Activated CD4-positive, alpha-beta T cell treated with anti-CD3 and anti-CD28 coated beads, Interleukin-10, Interleukin-2, amounts not matched to agents 100 ng/mL and 50 ng/mL, durations not matched to agents 16 hours and 8 hours (primary cell): ENCODE data around the gene OR2T10.
"Not testable (repeated sequence)": the region's sequence is repeated elsewhere in the genome, so short reads cannot be mapped to it uniquely, and the experiment has no call there.

Experiments
- DNase-seq: peaks from one replicate; pipeline ENCODE4 v3.0.0-alpha.2; 2020

Gene OR2T10

GRCh38 chr1:248597589-248597988 lies at the start of gene OR2T10:
OR2T10 (minus strand) TSS chr1:248597700; CDS start chr1:248593768, 3,932 bp downstream.
- no peak for DNase-seq

GRCh38 chr1:248645178-248645577 lies 47.7 kb upstream of the OR2T10 start, which contains the start of gene OR2T35:
OR2T35 (minus strand) TSS chr1:248645278; CDS start chr1:248639258, 6,020 bp downstream.
- not testable (repeated sequence) for DNase-seq

GRCh38 chr1:248642971-248643651 lies 45.6 kb upstream of the OR2T10 start:
- DNase-seq: not testable (repeated sequence)

GRCh38 chr1:248641583-248641982 lies 44.1 kb upstream of the OR2T10 start:
- not testable (repeated sequence) for DNase-seq

GRCh38 chr1:248640906-248641305 lies 43.4 kb upstream of the OR2T10 start:
- not testable (repeated sequence) for DNase-seq

- not testable (repeated sequence) for DNase-seq
Observed at GRCh38 chr1:248639652-248640051, 42.2 kb upstream of the OR2T10 start.

- DNase-seq: not testable (repeated sequence)
Observed at GRCh38 chr1:248636612-248637011, 39.1 kb upstream of the OR2T10 start.

GRCh38 chr1:248634991-248635390 lies 37.5 kb upstream of the OR2T10 start, which contains the start of gene OR2T11:
OR2T11 (minus strand) TSS chr1:248635091; CDS start chr1:248627128, 7,963 bp downstream.
- not testable (repeated sequence) for DNase-seq

- peak; percentile 4 for DNase-seq
Observed at GRCh38 chr1:248631354-248632008, 34.0 kb upstream of the OR2T10 start.

GRCh38 chr1:248630551-248630950 lies 33.1 kb upstream of the OR2T10 start:
- DNase-seq: no peak

GRCh38 chr1:248627971-248628844 lies 30.7 kb upstream of the OR2T10 start:
- no peak for DNase-seq

GRCh38 chr1:248625971-248626370 lies 28.5 kb upstream of the OR2T10 start:
- no peak for DNase-seq

GRCh38 chr1:248625166-248625565 lies 27.7 kb upstream of the OR2T10 start:
- DNase-seq: no peak

- DNase-seq: peak; percentile 43
Observed at GRCh38 chr1:248622570-248623001, 25.1 kb upstream of the OR2T10 start.

- DNase-seq: no peak
Observed at GRCh38 chr1:248621770-248622169, 24.3 kb upstream of the OR2T10 start.

- DNase-seq: peak; percentile 45
Observed at GRCh38 chr1:248618878-248619277, 21.4 kb upstream of the OR2T10 start.

GRCh38 chr1:248618119-248618518 lies 20.6 kb upstream of the OR2T10 start:
- no peak for DNase-seq

- no peak for DNase-seq
Observed at GRCh38 chr1:248613742-248614141, 16.2 kb upstream of the OR2T10 start.

GRCh38 chr1:248611883-248612414 lies 14.4 kb upstream of the OR2T10 start:
- DNase-seq: no peak

GRCh38 chr1:248610301-248610700 lies 12.8 kb upstream of the OR2T10 start:
- no peak for DNase-seq

GRCh38 chr1:248599396-248599795 lies 1.9 kb upstream of the OR2T10 start:
- no peak for DNase-seq

- DNase-seq: no peak
Observed at GRCh38 chr1:248596615-248597014, 885 bp downstream of the OR2T10 start.

- no peak for DNase-seq
Observed at GRCh38 chr1:248593226-248593625, 4.3 kb downstream of the OR2T10 start.
